Immature natural killer cell (primary cell): ENCODE measurements around the gene GGNBP2. TPM values are rescaled to one million over a fixed set of nuclear protein-coding genes. Genes with fewer than 3 reads are reported as not detected.

Source experiments
- DNase-seq, 3 donors: peaks; one replicate each; pipeline ENCODE4 v3.0.0; 2022; ENCODE audit warnings: mixed read lengths in 1 of 3
- H3K27ac Mint-ChIP-seq, 6 donors: one replicate each; pipeline ENCODE4 v1.8.0; 2020; ENCODE audit warnings: mixed read lengths in 6 of 6, mild to moderate bottlenecking in 5 of 6, inconsistent platforms in 4 of 6, moderate library complexity in 3 of 6
- H3K27me3 Mint-ChIP-seq, 3 donors: one replicate each; pipeline ENCODE4 v1.8.0; 2020 to 2021; ENCODE audit warnings: low read depth in 3 of 3, mild to moderate bottlenecking in 3 of 3, mixed read lengths in 3 of 3, moderate library complexity in 3 of 3, inconsistent platforms in 1 of 3
- H3K36me3 Mint-ChIP-seq, 3 donors: one replicate each; pipeline ENCODE4 v1.8.0; 2020; ENCODE audit warnings: mixed read lengths in 3 of 3, inconsistent platforms in 2 of 3, mild to moderate bottlenecking in 2 of 3
- H3K4me1 Mint-ChIP-seq, 2 donors: one replicate each; pipeline ENCODE4 v1.8.0; 2020; ENCODE audit warnings: inconsistent platforms in 2 of 2, mild to moderate bottlenecking in 2 of 2, mixed read lengths in 2 of 2, moderate library complexity in 1 of 2
- H3K4me3 Mint-ChIP-seq, 5 donors: one replicate each; pipeline ENCODE4 v1.8.0; 2020; ENCODE audit warnings: mild to moderate bottlenecking in 5 of 5, mixed read lengths in 5 of 5, inconsistent platforms in 3 of 5, moderate library complexity in 3 of 5
- H3K9me3 Mint-ChIP-seq, 6 donors: one replicate each; pipeline ENCODE4 v1.8.0; 2020; ENCODE audit warnings: mild to moderate bottlenecking in 6 of 6, mixed read lengths in 6 of 6, inconsistent platforms in 4 of 6, moderate library complexity in 3 of 6
- polyA plus RNA-seq, 3 donors: library from polyadenylated mRNA; unstranded; fragments of 300-500 nt; fragmentation: Illumina TruSeq; gene quantifications; one replicate each; pipeline ENCODE4 v1.2.3, GENCODE V29; 2021

Gene GGNBP2
- polyA plus RNA-seq, 3 donors from 2014 or later: 28.2 to 60.0 (median 35.7) TPM

GRCh38 chr17:36527621-36528250, 17.0 kb upstream of the GGNBP2 start:
- Mint-ChIP-seq H3K4me3 (no peak overlapping the region), H3K36me3 (peaks cover 16 to 20% (median 17%) of the 10 kb centered on the region in 3 donors), H3K27me3 (peaks cover 0 to 2% (median 0%) of the 10 kb centered on the region in 3 donors), H3K27ac (no peak overlapping the region), H3K4me1 (no peaks in the 10 kb centered on the region), H3K9me3 (no peaks in the 10 kb centered on the region)
- DNase-seq: no peak

- peaks cover 6 to 11% of the 10 kb centered on the region in 2 donors for H3K4me1 Mint-ChIP-seq
- DNase-seq: no peak
- H3K27ac Mint-ChIP-seq: peak overlapping the region in 2 of 6 donors; percentile 8 to 46
Observed at GRCh38 chr17:36529121-36529520, 15.6 kb upstream of the GGNBP2 start.

GRCh38 chr17:36532435-36532975, 12.2 kb upstream of the GGNBP2 start:
- peak overlapping the region in 3 of 5 donors; percentile 40 to 96 (median 45) for H3K4me3 Mint-ChIP-seq
- peaks cover 6 to 14% (median 8%) of the 10 kb centered on the region in 3 donors for H3K27me3 Mint-ChIP-seq
- peaks cover 19 to 20% of the 10 kb centered on the region in 2 donors for H3K4me1 Mint-ChIP-seq
- peaks cover 0 to 9% (median 3%) of the 10 kb centered on the region in 3 donors for H3K36me3 Mint-ChIP-seq
- no peaks in the 10 kb centered on the region for H3K9me3 Mint-ChIP-seq
- peak overlapping the region in 2 of 6 donors; percentile 8 to 42 for H3K27ac Mint-ChIP-seq
- no peak for DNase-seq

More at GRCh38 chr17:36529121-36529520, 15.6 kb upstream of the GGNBP2 start:
- H3K36me3 Mint-ChIP-seq: peaks cover 16 to 17% (median 16%) of the 10 kb centered on the region in 3 donors
- H3K4me3 Mint-ChIP-seq: no peak overlapping the region
- no peaks in the 10 kb centered on the region for H3K9me3 Mint-ChIP-seq
- H3K27me3 Mint-ChIP-seq: peaks cover 0 to 2% (median 1%) of the 10 kb centered on the region in 3 donors

GRCh38 chr17:36533935-36534839, 10.5 kb upstream of the GGNBP2 start:
- Mint-ChIP-seq H3K9me3 (no peaks in the 10 kb centered on the region), H3K36me3 (peaks cover 0 to 8% (median 2%) of the 10 kb centered on the region in 3 donors), H3K27ac (peak overlapping the region; percentile 94 to 99 (median 96)), H3K27me3 (peaks cover 6 to 14% (median 8%) of the 10 kb centered on the region in 3 donors), H3K4me1 (peaks cover 19 to 20% of the 10 kb centered on the region in 2 donors), H3K4me3 (peak overlapping the region; percentile 94 to 96 (median 96))
- no peak for DNase-seq

- Mint-ChIP-seq H3K27ac (peak within 1 kb of the TSS; percentile 94 to 99 (median 96)), H3K4me1 (peaks cover 19 to 24% of the 10 kb centered on the region in 2 donors), H3K36me3 (peaks cover 0 to 4% (median 0%) of the 10 kb centered on the region in 3 donors), H3K27me3 (peaks cover 6 to 14% (median 8%) of the 10 kb centered on the region in 3 donors), H3K4me3 (peak within 1 kb of the TSS; percentile 94 to 96 (median 96)), H3K9me3 (no peaks in the 10 kb centered on the region)
- DNase-seq: peak; percentile 87 to 89 (median 89)
Observed at GRCh38 chr17:36534840-36535668, 9.7 kb upstream of the GGNBP2 start, which contains the start of the genes MYO19 and PIGW. Gene MYO19, minus strand, starts transcription at chr17:36534868. Its CDS starts 2,330 bp downstream, at chr17:36532538. Gene PIGW, plus strand, starts transcription at chr17:36534987. Its CDS starts 2,115 bp downstream, at chr17:36537102.

GRCh38 chr17:36535669-36536081, 9.0 kb upstream of the GGNBP2 start:
- Mint-ChIP-seq H3K36me3 (peaks cover 0 to 4% (median 0%) of the 10 kb centered on the region in 3 donors), H3K27me3 (peaks cover 6 to 14% (median 8%) of the 10 kb centered on the region in 3 donors), H3K9me3 (no peaks in the 10 kb centered on the region), H3K4me1 (peaks cover 19 to 24% of the 10 kb centered on the region in 2 donors), H3K27ac (peak overlapping the region; percentile 42 to 99 (median 96)), H3K4me3 (peak overlapping the region; percentile 94 to 96 (median 96))
- no peak for DNase-seq

DNA sequence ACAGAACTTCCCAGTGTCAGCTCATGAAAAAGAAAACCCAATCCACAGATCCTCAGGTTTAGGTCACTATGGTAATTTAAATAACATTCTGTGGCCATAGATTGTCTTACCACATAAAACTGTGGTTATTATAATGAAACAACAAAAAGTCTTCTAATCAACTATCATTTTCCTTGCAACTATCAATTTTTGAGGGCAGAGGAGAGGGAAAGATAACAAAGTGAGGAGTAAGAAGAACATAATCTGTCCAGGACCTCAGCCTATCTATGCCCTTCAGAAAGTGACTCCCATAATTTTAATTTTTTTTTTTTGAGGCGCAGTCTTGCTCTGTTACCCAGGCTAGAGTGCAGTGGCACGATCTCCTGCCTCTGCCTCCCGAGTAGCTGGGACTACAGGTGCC, 4.0 kb upstream of the GGNBP2 start:
- H3K36me3 Mint-ChIP-seq: no peaks in the 10 kb centered on the region
- no peak for DNase-seq
- no peaks in the 10 kb centered on the region for H3K9me3 Mint-ChIP-seq
- H3K27ac Mint-ChIP-seq: no peak overlapping the region
- peaks cover 6 to 13% (median 9%) of the 10 kb centered on the region in 3 donors for H3K27me3 Mint-ChIP-seq
- H3K4me3 Mint-ChIP-seq: no peak overlapping the region
- H3K4me1 Mint-ChIP-seq: peaks cover 12 to 21% of the 10 kb centered on the region in 2 donors

DNA sequence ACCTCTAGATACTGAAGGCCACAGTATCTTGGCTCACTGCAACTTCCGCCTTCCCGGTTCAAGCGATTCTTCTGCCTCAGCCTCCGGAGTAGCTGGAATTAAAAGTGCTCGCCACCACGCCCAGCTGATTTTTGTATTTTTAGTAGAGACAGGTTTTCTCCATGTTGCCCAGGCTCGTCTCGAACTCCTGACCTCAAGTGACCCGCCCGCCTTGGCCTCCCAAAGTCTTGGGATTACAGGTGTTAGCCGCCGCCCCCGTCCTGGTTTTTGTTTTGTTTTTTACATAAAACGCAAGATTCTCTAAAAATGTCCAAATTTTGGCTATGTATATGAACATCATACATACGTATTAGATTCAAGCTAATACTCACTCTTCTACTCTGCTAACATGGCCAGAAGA, 2.0 kb upstream of the GGNBP2 start:
- H3K4me1 Mint-ChIP-seq: peaks cover 26 to 34% of the 10 kb centered on the region in 2 donors
- peaks cover 6 to 18% (median 6%) of the 10 kb centered on the region in 3 donors for H3K27me3 Mint-ChIP-seq
- H3K27ac Mint-ChIP-seq: peak overlapping the region in 1 of 6 donors; percentile 40
- peak overlapping the region in 1 of 5 donors; percentile 27 for H3K4me3 Mint-ChIP-seq
- H3K36me3 Mint-ChIP-seq: no peaks in the 10 kb centered on the region
- H3K9me3 Mint-ChIP-seq: no peaks in the 10 kb centered on the region
- DNase-seq: no peak

DNA sequence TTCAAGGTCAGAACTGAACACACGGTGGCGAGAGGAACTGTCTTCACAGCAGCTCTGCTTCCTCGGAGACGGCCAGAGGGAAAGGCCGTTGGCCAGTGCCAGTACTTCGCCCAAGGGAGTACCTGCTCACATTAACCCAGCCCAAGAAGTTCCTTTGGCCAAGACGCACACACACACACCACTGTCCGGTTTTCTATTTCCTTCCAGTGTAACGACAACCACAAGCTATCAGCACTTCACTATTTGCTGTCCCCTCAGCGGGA, 744 bp upstream of the GGNBP2 start:
- DNase-seq: no peak
- H3K4me1 Mint-ChIP-seq: peaks cover 35 to 45% of the 10 kb centered on the region in 2 donors
- no peaks in the 10 kb centered on the region for H3K36me3 Mint-ChIP-seq
- H3K27ac Mint-ChIP-seq: peak overlapping the region; percentile 97 to 99 (median 99)
- H3K27me3 Mint-ChIP-seq: peaks cover 8 to 22% (median 9%) of the 10 kb centered on the region in 3 donors
- no peaks in the 10 kb centered on the region for H3K9me3 Mint-ChIP-seq
- peak overlapping the region; percentile 93 to 97 (median 96) for H3K4me3 Mint-ChIP-seq

- Mint-ChIP-seq H3K27ac (peak overlapping the region; percentile 85 to 99 (median 99)), H3K27me3 (peaks cover 8 to 22% (median 9%) of the 10 kb centered on the region in 3 donors), H3K4me1 (peaks cover 41 to 51% of the 10 kb centered on the region in 2 donors), H3K36me3 (no peaks in the 10 kb centered on the region), H3K9me3 (no peaks in the 10 kb centered on the region), H3K4me3 (peak overlapping the region; percentile 93 to 97 (median 96))
- no peak for DNase-seq
Observed at GRCh38 chr17:36545077-36545464, 352 bp downstream of the GGNBP2 start.

- Mint-ChIP-seq H3K36me3 (peaks cover 0 to under 1% (median 0%) of the 10 kb centered on the region in 3 donors), H3K4me3 (peak overlapping the region; percentile 89 to 97 (median 93)), H3K4me1 (peaks cover 48 to 58% of the 10 kb centered on the region in 2 donors), H3K9me3 (no peaks in the 10 kb centered on the region), H3K27ac (peak overlapping the region; percentile 91 to 99 (median 95)), H3K27me3 (peaks cover 8 to 23% (median 9%) of the 10 kb centered on the region in 3 donors)
- peak; percentile 97 to 98 (median 97) for DNase-seq
Observed at GRCh38 chr17:36545465-36546417, 1.0 kb downstream of the GGNBP2 start.
